ENCODE data around the gene CACHD1.

GRCh38 chr1:64536836-64537490 is 67.0 kb downstream of the CACHD1 start:
- TF ChIP-seq, protein P1, sequence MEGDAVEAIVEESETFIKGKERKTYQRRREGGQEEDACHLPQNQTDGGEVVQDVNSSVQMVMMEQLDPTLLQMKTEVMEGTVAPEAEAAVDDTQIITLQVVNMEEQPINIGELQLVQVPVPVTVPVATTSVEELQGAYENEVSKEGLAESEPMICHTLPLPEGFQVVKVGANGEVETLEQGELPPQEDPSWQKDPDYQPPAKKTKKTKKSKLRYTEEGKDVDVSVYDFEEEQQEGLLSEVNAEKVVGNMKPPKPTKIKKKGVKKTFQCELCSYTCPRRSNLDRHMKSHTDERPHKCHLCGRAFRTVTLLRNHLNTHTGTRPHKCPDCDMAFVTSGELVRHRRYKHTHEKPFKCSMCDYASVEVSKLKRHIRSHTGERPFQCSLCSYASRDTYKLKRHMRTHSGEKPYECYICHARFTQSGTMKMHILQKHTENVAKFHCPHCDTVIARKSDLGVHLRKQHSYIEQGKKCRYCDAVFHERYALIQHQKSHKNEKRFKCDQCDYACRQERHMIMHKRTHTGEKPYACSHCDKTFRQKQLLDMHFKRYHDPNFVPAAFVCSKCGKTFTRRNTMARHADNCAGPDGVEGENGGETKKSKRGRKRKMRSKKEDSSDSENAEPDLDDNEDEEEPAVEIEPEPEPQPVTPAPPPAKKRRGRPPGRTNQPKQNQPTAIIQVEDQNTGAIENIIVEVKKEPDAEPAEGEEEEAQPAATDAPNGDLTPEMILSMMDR (IDR thresholded peaks at IDR 0.05; ENCODE audit: poor library complexity, severe bottlenecking) = no peak
- TF ChIP-seq POLR2AphosphoS5 (IDR thresholded peaks at IDR 0.05) (no peak), SMC3 (conservative IDR thresholded peaks at IDR 0.05; ENCODE audit: poor library complexity) (no peak), EP300 (conservative IDR thresholded peaks at IDR 0.05; ENCODE audit: poor library complexity, severe bottlenecking) (no peak), EZH2 (IDR thresholded peaks at IDR 0.05; ENCODE audit: borderline replicate concordance, insufficient read depth, low read length, poor library complexity, severe bottlenecking) (no peak), MXI1 (conservative IDR thresholded peaks at IDR 0.05; ENCODE audit: poor library complexity, severe bottlenecking) (no peak), TAF1 (IDR thresholded peaks at IDR 0.05; ENCODE audit: low read depth) (no peak), REST (IDR thresholded peaks at IDR 0.05; ENCODE audit: borderline replicate concordance) (no peak), RAD21 (conservative IDR thresholded peaks at IDR 0.05) (no peak)

All from neural cell (in vitro differentiated cells).